B cell (primary cell): ENCODE data around the gene KCNK13.

Experiments used
- EZH2 ChIP-seq: IDR thresholded peaks from 2 replicates; pipeline ENCODE4 v1.6.1; 2012; ENCODE audit warnings: borderline replicate concordance, low read depth, mild to moderate bottlenecking, moderate library complexity, low read length; ENCODE audit not compliant: insufficient read depth, poor library complexity, severe bottlenecking
- TF ChIP-seq, protein P1 (sequence below): fragments of 200-600 bp; IDR thresholded peaks from one replicate; pipeline ENCODE4 v1.8.0; 2022; ENCODE audit warnings: antibody characterized with exemption, mild to moderate bottlenecking

- TF ChIP-seq, protein P1, sequence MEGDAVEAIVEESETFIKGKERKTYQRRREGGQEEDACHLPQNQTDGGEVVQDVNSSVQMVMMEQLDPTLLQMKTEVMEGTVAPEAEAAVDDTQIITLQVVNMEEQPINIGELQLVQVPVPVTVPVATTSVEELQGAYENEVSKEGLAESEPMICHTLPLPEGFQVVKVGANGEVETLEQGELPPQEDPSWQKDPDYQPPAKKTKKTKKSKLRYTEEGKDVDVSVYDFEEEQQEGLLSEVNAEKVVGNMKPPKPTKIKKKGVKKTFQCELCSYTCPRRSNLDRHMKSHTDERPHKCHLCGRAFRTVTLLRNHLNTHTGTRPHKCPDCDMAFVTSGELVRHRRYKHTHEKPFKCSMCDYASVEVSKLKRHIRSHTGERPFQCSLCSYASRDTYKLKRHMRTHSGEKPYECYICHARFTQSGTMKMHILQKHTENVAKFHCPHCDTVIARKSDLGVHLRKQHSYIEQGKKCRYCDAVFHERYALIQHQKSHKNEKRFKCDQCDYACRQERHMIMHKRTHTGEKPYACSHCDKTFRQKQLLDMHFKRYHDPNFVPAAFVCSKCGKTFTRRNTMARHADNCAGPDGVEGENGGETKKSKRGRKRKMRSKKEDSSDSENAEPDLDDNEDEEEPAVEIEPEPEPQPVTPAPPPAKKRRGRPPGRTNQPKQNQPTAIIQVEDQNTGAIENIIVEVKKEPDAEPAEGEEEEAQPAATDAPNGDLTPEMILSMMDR: no peak
- TF ChIP-seq EZH2: no peak
Measured at GRCh38 chr14:90062127-90062794, 467 bp downstream of the KCNK13 start.
